ENCODE results near the gene SLC9A1. TPM values are rescaled to one million over a fixed set of nuclear protein-coding genes. Genes with fewer than 3 reads are reported as not detected.

The SLC9A1 gene
- total and polyA plus RNA-seq, 10 of the 15 experiments (the other 5 are each of a cell fraction or from before 2014, with no cell fraction given) = 0.87 to 21.4 (median 4.3) TPM

GRCh38 chr1:27101054-27101491 lies 53.9 kb downstream of the SLC9A1 start:
- Histone ChIP-seq H3K27me3 (replicated peaks in 1 of 2; ENCODE audit: control insufficient read depth in 2 of 2, insufficient read depth in 2 of 2, low read length in 1 of 2) (no peaks in the 10 kb centered on the region), H3K4me2 (ENCODE audit: control insufficient read depth, insufficient read depth) (no peak overlapping the region), H3K36me3 (ENCODE audit: control insufficient read depth in 2 of 2, insufficient read depth in 2 of 2, low read length in 1 of 2) (peaks cover 3 to 4% of the 10 kb centered on the region in 2 experiments; a peak in 3 of 4 replicates), H4K20me1 (ENCODE audit: control insufficient read depth, insufficient read depth) (no peaks in the 10 kb centered on the region), H3K4me3 (no peak overlapping the region), H2AFZ (ENCODE audit: control insufficient read depth, low read depth, low read length) (no peak overlapping the region), H3K9ac (ENCODE audit: control insufficient read depth, insufficient read depth, low read length) (no peak overlapping the region), H3K79me2 (ENCODE audit: control insufficient read depth, insufficient read depth, low read length) (no peaks in the 10 kb centered on the region), H3K27ac (ENCODE audit: control insufficient read depth, insufficient read depth) (no peak overlapping the region), H3K9me3 (replicated peaks; ENCODE audit: control insufficient read depth, insufficient read depth, low read length) (no peaks in the 10 kb centered on the region), H3K4me1 (ENCODE audit: control insufficient read depth, insufficient read depth, low read length) (peaks cover 15% of the 10 kb centered on the region)
- BruUV-seq (replicated peaks) = no TSS peak
- RAD21 ChIA-PET (ENCODE audit: unreplicated experiment) = interaction anchor here (0.6 to 12.7 kb wide), 10 partner anchors 11 to 196 kb away, joined by 4 to 224 read pairs (median 7); no protein-coding TSS in a partner anchor
- CTCF ChIA-PET = interaction anchor here (1.4 to 16.9 kb wide), 8 partner anchors 10 to 287 kb away, joined by 4 to 577 read pairs (median 44); no protein-coding TSS in a partner anchor
- 90% methylated on average over 9 of the region's 11 CpGs for WGBS (ENCODE audit: insufficient coverage, insufficient replicate concordance, low lambda C conversion rate, missing lambda C conversion rate)
- POLR2A ChIA-PET = interaction anchor here (1.9 kb wide), 1 partner anchor 53 kb away, joined by 7 read pairs; the partner anchor contains the start of gene SLC9A1
- FAIRE-seq (no peak), ATAC-seq (no peak), DNase-seq (ENCODE audit: low read depth, low spot score) (no peak)
- intact Hi-C loops (cut with micrococcal nuclease; ENCODE audit: unreplicated experiment) (no loop called here), in situ Hi-C loops (cut with MboI) (loop anchor here (5.0 kb wide), 3 partner anchors 96 to 291 kb away; partner anchors contain the start of gene GPR3)
- TF ChIP-seq NFYA (IDR thresholded peaks at IDR 0.05; ENCODE audit: borderline replicate concordance, low read depth, low read length) (no peak), MEF2A (IDR thresholded peaks at IDR 0.05; ENCODE audit: insufficient read depth, low read depth, low read length) (no peak), PAX8 (IDR thresholded peaks at IDR 0.05) (no peak), ZBTB40 (IDR thresholded peaks at IDR 0.05; ENCODE audit: borderline replicate concordance) (no peak), BCL11A (IDR thresholded peaks at IDR 0.05; ENCODE audit: low read depth, low read length) (no peak), STAT3 (IDR thresholded peaks at IDR 0.05; ENCODE audit: low read depth, low read length) (no peak), RELB (IDR thresholded peaks at IDR 0.05; ENCODE audit: low read depth) (no peak), EZH2 (IDR thresholded peaks at IDR 0.05; ENCODE audit: borderline replicate concordance, control insufficient read depth, low read depth, low read length) (no peak)
- SMC1A ChIA-PET (ENCODE audit: uncharacterized antibody, unreplicated experiment) = interaction anchor here (0.9 to 6.4 kb wide), 8 partner anchors 11 to 196 kb away, joined by 3 to 176 read pairs (median 9); partner anchors contain the start of gene SLC9A1

All from GM12878 (cell line).